Upper lobe of left lung (tissue), 6 donors: ENCODE data around the gene HBG2. TPM values are rescaled to one million over a fixed set of nuclear protein-coding genes. Genes with fewer than 3 reads are reported as not detected.

ENCODE experiments used
- ATAC-seq, 2 donors: fragments of 200-7000 bp; cut with Tn5 transposase; one replicate each; pipeline ENCODE4 v1.9.1; 2022; ENCODE audit warnings: mild to moderate bottlenecking in 2 of 2, moderate library complexity in 2 of 2; ENCODE audit not compliant: low FRiP score in 2 of 2
- DNase-seq, 2 donors: peaks; one replicate each; pipeline ENCODE4 v3.0.0-alpha.2; 2019 to 2020
- H3K27ac ChIP-seq, 4 donors: fragments of 200-600 bp; sonication (generic); one replicate each; pipeline ENCODE4 v1.5.1; 2016 to 2019
- H3K27me3 ChIP-seq, 4 donors: fragments of 200-600 bp; sonication (generic); one replicate each; pipeline ENCODE4 v1.5.1; 2017 to 2019
- H3K36me3 ChIP-seq, 4 donors: fragments of 200-600 bp; sonication (generic); one replicate each; pipeline ENCODE4 v1.5.1; 2016 to 2019
- H3K4me1 ChIP-seq, 4 donors: fragments of 200-600 bp; sonication (generic); one replicate each; pipeline ENCODE4 v1.5.1; 2018 to 2019
- H3K4me3 ChIP-seq, 4 donors: fragments of 200-600 bp; sonication (generic); one replicate each; pipeline ENCODE4 v1.5.1; 2017 to 2019; ENCODE audit warnings: mild to moderate bottlenecking in 2 of 4, moderate library complexity in 1 of 4
- H3K9me3 ChIP-seq, 4 donors: fragments of 200-600 bp; sonication (generic); one replicate each; pipeline ENCODE4 v1.5.1; 2018 to 2019
- CTCF ChIP-seq, 6 experiments: fragments of 450-650 bp in 4 of 6; fragments of 200-600 bp in 2 of 6; sonication (generic) in 2 of 6; IDR thresholded peaks; one replicate each; pipeline ENCODE4 v1.5.1; 2016 to 2019; ENCODE audit warnings: antibody characterized with exemption in 6 of 6
- EP300 ChIP-seq, 4 donors: sonication (generic); formaldehyde crosslinking; IDR thresholded peaks; one replicate each; pipeline ENCODE4 v1.5.1; 2017; ENCODE audit warnings: antibody characterized with exemption in 4 of 4, control low read depth in 2 of 4
- POLR2A ChIP-seq, 4 donors: fragments of 450-650 bp; IDR thresholded peaks; one replicate each; pipeline ENCODE4 v1.5.1; 2016 to 2017; ENCODE audit warnings: antibody characterized with exemption in 4 of 4, mild to moderate bottlenecking in 2 of 4
- POLR2AphosphoS5 ChIP-seq, 2 donors: sonication (generic); formaldehyde crosslinking; IDR thresholded peaks; one replicate each; pipeline ENCODE4 v1.5.1; 2017; ENCODE audit warnings: antibody characterized with exemption in 2 of 2
- WGBS, 2 donors: methylation state at CpG; one replicate each; pipeline ENCODE4 v1.1.5; 2017 to 2018; 5-methylcytosine and 5-hydroxymethylcytosine counted together
- total RNA-seq, 6 donors: library from RNA; depleted of rRNA in 4 of 6; stranded (reverse); fragments of >200 nt in 4 of 6; gene quantifications; one replicate each; pipeline versions ENCODE4 v1.1.0 to v1.2.1, GENCODE V29; 2016 to 2021
- donor health status: DM: no; HTN: no; CAD: no; lungs with moderate emphysema.
- donor health status: DM: no; HTN: yes; CAD: no; lungs with severe emphysema.

The HBG2 gene
- total RNA-seq, 6 donors from 2014 or later, result 10.0 to 15.8 TPM; not detected in 4

GRCh38 chr11:5204787-5205186 lies 49.8 kb downstream of the HBG2 start:
- DNase-seq, result no peak
- 20 to 22% methylated on average over 1 of the region's 1 CpG for WGBS, 2 donors
- no peak overlapping the region for H3K27ac ChIP-seq
- peak in 1 of 2 donors; percentile 56 for ATAC-seq
- no peaks in the 10 kb centered on the region for H3K27me3 ChIP-seq
- H3K4me1 ChIP-seq, result no peaks in the 10 kb centered on the region
- H3K4me3 ChIP-seq, result no peak overlapping the region
- H3K36me3 ChIP-seq, result no peaks in the 10 kb centered on the region
- H3K9me3 ChIP-seq, result no peaks in the 10 kb centered on the region
- no peak for TF ChIP-seq EP300 (IDR thresholded peaks at IDR 0.05)
- TF ChIP-seq POLR2AphosphoS5 (IDR thresholded peaks at IDR 0.05), result no peak
- TF ChIP-seq CTCF (IDR thresholded peaks at IDR 0.05), result peak in 4 of 6 experiments; percentile 7 to 40 (median 30)

DNA sequence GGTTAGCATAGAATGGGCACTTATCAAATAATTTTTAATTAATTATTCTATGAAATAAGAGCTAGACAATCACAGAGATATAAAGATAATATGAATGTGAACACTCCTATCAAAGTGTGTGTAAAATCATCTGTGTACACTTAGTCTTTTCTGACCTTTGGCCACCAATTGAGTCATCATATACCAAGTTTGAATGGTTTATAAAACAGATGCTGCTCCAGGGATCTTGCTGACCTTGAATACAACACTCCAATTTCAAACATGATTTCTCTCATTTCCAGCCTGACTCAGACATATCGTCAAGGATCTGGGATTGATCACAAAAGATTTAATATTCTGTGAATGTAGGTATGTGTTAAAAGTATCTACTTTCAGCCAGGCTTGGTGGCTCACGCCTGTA lies 51.2 kb downstream of the HBG2 start:
- H3K27ac ChIP-seq, result no peak overlapping the region
- no peaks in the 10 kb centered on the region for H3K9me3 ChIP-seq
- H3K4me1 ChIP-seq, result no peaks in the 10 kb centered on the region
- no peak for DNase-seq
- ATAC-seq, result no peak
- H3K4me3 ChIP-seq, result no peak overlapping the region
- H3K36me3 ChIP-seq, result no peaks in the 10 kb centered on the region
- no peaks in the 10 kb centered on the region for H3K27me3 ChIP-seq
- WGBS, 2 donors, result 82 to 85% methylated on average over 2 of the region's 2 CpGs
- TF ChIP-seq POLR2A (IDR thresholded peaks at IDR 0.05) (no peak), CTCF (IDR thresholded peaks at IDR 0.05) (no peak), EP300 (IDR thresholded peaks at IDR 0.05) (no peak), POLR2AphosphoS5 (IDR thresholded peaks at IDR 0.05) (no peak)

Other genes starting within 250 kb of the HBG2 start
- gene OR52J3, start 208.3 kb downstream of the HBG2 start, total RNA-seq, result not detected
- gene OR52E2, start 195.2 kb downstream of the HBG2 start, total RNA-seq, result not detected
- not detected for gene OR52E1, start 185.2 kb downstream of the HBG2 start, total RNA-seq
- gene OR52A5, start 116.4 kb downstream of the HBG2 start, total RNA-seq, result not detected
- not detected for gene OR52A1, start 100.0 kb downstream of the HBG2 start, total RNA-seq
- gene OR51V1, start 54.1 kb downstream of the HBG2 start, total RNA-seq, result not detected
- 1,000 to 10,000 TPM in 2 of 6 donors, 100 to 1,000 TPM in 2, 10 to 100 TPM in 2; 26.2 to 1,949 (median 399) TPM for gene HBB, start 27.7 kb downstream of the HBG2 start, total RNA-seq
- 1 to 10 TPM in 1 of 6 donors, not detected in 5; 7.2 TPM for gene HBD, start 20.3 kb downstream of the HBG2 start, total RNA-seq
- gene HBG1, start 4.9 kb downstream of the HBG2 start, total RNA-seq, result 1 to 10 TPM in 2 of 6 donors, not detected in 4; 2.9 to 4.6 TPM
- 1 to 10 TPM in 2 of 6 donors, not detected in 4; 2.5 to 3.0 TPM for gene HBE1, start 15.2 kb upstream of the HBG2 start, total RNA-seq
- gene OR51B4, start 47.2 kb upstream of the HBG2 start, total RNA-seq, result under 1 TPM in 1 of 6 donors, not detected in 5; 0.27 TPM
- 1 to 10 TPM in 1 of 6 donors, not detected in 5; 1.2 TPM for gene OR51B2, start 69.5 kb upstream of the HBG2 start, total RNA-seq
- gene OR51B5, start 88.7 kb upstream of the HBG2 start, total RNA-seq, result 1 to 10 TPM in 1 of 6 donors, under 1 TPM in 2, not detected in 3; 0.26 to 2.0 (median 0.30) TPM
- gene OR51B6, start 96.7 kb upstream of the HBG2 start, total RNA-seq, result not detected
- gene OR51M1, start 129.0 kb upstream of the HBG2 start, total RNA-seq, result not detected
- gene OR51Q1, start 167.3 kb upstream of the HBG2 start, total RNA-seq, result not detected
- gene OR51I1, start 186.7 kb upstream of the HBG2 start, total RNA-seq, result under 1 TPM in 1 of 6 donors, not detected in 5; 0.76 TPM
- gene OR51I2, start 194.5 kb upstream of the HBG2 start, total RNA-seq, result not detected
- gene OR52D1, start 233.9 kb upstream of the HBG2 start, total RNA-seq, result not detected